Spleen (tissue), 7 donors: Measurements from ENCODE around the gene TMEM270.

Experiments used
- POLR2A ChIP-seq, 3 donors: fragments of 450-650 bp; IDR thresholded peaks; one replicate each; pipeline ENCODE4 v1.5.1; 2017; ENCODE audit warnings: antibody characterized with exemption in 3 of 3, mild to moderate bottlenecking in 1 of 3
- POLR2AphosphoS5 ChIP-seq, 3 donors: sonication (generic); formaldehyde crosslinking; IDR thresholded peaks; one replicate each; pipeline ENCODE4 v1.5.1; 2017; ENCODE audit warnings: antibody characterized with exemption in 3 of 3
- TF ChIP-seq, protein P1 (sequence below), 11 experiments: fragments of 200-600 bp in 7 of 11; fragments of 450-650 bp in 4 of 11; sonication (generic) in 4 of 11; IDR thresholded peaks in 8 of 11; conservative IDR thresholded peaks in 3 of 11; 1 replicate in 7 of 11; 2 replicates in 4 of 11; pipeline versions ENCODE4 v1.4.0 to v1.8.0; 2016 to 2021; ENCODE audit warnings: antibody characterized with exemption in 11 of 11, inconsistent platforms in 4 of 11, mild to moderate bottlenecking in 1 of 11
- donor health status: DM: no; HTN: no; CAD: no; lungs with moderate emphysema.
- donor health status: DM: no; HTN: no; CAD: no.
- donor health status: DM: no; HTN: no; CAD: no.

GRCh38 chr7:73841689-73842066 is 19.3 kb upstream of the TMEM270 start:
- no peak for TF ChIP-seq POLR2AphosphoS5 (IDR thresholded peaks at IDR 0.05)
- TF ChIP-seq, protein P1, sequence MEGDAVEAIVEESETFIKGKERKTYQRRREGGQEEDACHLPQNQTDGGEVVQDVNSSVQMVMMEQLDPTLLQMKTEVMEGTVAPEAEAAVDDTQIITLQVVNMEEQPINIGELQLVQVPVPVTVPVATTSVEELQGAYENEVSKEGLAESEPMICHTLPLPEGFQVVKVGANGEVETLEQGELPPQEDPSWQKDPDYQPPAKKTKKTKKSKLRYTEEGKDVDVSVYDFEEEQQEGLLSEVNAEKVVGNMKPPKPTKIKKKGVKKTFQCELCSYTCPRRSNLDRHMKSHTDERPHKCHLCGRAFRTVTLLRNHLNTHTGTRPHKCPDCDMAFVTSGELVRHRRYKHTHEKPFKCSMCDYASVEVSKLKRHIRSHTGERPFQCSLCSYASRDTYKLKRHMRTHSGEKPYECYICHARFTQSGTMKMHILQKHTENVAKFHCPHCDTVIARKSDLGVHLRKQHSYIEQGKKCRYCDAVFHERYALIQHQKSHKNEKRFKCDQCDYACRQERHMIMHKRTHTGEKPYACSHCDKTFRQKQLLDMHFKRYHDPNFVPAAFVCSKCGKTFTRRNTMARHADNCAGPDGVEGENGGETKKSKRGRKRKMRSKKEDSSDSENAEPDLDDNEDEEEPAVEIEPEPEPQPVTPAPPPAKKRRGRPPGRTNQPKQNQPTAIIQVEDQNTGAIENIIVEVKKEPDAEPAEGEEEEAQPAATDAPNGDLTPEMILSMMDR (IDR thresholded peaks at IDR 0.05 in 8 of 11, conservative IDR thresholded peaks at IDR 0.05 in 3 of 11), result no peak
- TF ChIP-seq POLR2A (IDR thresholded peaks at IDR 0.05), result no peak
